GM18505 (cell line): Measurements from ENCODE around the gene HNRNPAB.
"Not testable (repeated sequence)": the region's sequence is repeated elsewhere in the genome, so short reads cannot be mapped to it uniquely, and the experiment has no call there.

ENCODE experiments used
- ATAC-seq: cut with Tn5 transposase; IDR thresholded peaks from one replicate; pipeline ENCODE4 v1.9.1; 2021; ENCODE audit not compliant: unreplicated experiment
- POLR2A ChIP-seq: IDR thresholded peaks from 4 replicates; pipeline ENCODE4 v1.6.1; 2011; ENCODE audit warnings: borderline replicate concordance; ENCODE audit not compliant: insufficient read depth, insufficient read length; ENCODE audit errors: extremely low read depth

The HNRNPAB gene

DNA sequence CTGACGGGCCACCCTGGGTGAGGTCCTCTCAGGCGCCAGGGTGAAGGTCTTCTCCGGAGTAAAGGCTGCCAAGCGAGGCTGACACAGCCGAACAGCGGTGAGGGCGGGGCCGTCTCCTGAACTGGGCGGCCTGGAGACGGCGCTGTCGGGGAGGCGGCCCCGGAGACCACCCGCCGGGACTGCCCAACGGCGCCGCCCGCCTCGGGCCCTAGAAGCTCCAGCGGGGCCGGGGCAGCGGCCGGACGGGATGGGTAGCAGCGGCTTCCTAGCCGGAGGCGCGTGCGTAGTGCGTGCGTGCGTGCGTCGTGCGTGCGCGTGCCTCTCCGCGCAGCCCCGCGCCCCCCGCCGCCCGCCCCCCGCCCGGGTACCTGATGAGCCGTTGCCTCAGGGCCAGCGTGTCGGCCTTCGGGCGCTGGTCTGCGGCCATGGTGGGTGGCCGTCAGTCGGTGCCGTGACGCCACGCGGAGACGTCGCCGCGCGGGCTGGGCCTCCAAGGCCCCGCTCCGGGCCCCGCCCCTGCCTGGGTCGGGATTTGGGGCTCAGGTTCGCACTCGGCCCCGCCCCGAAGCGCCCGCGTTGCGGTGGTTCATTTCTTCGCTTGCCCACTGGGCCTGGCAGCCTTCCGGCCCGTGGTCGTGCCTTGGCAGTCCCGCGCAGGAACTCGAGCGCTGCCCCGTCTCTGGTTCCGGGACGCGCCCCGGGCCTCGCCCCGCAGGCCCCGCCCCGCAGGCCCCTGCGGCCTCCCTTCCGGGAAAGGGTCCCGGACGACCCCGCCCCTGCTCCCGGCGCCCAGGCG is 28.0 kb downstream of the HNRNPAB start, which contains the start of gene PHYKPL:
Gene PHYKPL (minus strand): TSS at position 679 of the 796 bp plus-strand sequence. CDS start 252 bp downstream, at position 427.
- peak; percentile 75 for TF ChIP-seq POLR2A
- ATAC-seq: peak; percentile 63

DNA sequence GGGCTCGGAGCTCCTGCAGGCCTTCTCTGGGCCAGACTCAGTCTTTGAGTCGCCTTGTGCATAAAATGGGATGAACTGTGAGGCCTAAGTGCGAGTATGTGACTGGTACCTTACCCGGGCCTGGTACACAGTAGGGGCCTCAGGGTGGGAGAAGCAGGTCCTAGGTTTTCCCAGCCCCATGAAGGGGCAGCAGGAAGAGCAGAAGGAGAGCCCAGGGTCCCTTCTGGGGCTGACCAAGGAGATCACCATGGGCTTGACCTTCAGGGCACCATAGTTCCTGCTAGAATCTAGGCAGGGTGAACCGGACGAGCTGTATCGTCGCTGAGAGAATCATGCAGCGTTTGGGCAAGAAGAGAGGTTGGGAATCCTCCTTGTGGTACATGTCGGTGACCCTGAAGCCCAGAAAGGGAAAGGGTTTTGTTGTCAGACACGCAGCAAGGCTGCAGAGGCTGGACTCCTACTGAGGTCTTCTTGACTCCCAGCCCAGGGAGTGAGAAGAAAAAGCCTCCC is 28.6 kb downstream of the HNRNPAB start:
- TF ChIP-seq POLR2A: no peak
- ATAC-seq: no peak

DNA sequence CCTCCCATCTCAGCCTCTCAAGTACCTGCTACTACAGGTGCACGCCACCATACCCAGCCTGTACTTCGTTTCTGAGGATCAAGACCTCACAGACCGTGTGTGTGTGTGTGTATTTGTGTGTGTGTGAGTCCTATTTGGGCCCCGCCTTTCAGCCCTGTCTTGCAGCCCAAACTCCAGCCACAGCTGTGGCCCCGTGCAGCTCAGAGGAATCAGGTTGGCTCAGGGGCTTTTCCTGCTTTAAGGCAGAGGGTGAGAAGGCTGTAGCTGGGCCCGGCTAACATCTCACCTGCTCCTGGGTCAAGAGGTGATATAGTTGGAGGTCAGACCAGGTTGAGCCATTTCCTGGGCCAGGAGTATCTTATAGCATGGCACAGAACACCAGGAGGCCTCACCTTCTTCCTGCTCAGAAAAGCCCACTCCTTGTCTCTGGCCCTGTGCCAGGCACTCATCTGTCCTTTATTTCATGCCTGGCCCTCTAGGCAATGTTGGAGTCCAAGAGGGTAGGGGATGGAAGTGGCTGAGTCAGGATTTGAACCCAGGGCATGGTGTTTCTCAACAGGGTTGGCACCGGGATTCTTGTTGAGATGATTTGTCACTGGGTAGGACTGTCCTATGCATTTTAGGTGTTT is 29.9 kb downstream of the HNRNPAB start:
- no peak for TF ChIP-seq POLR2A
- no peak for ATAC-seq

DNA sequence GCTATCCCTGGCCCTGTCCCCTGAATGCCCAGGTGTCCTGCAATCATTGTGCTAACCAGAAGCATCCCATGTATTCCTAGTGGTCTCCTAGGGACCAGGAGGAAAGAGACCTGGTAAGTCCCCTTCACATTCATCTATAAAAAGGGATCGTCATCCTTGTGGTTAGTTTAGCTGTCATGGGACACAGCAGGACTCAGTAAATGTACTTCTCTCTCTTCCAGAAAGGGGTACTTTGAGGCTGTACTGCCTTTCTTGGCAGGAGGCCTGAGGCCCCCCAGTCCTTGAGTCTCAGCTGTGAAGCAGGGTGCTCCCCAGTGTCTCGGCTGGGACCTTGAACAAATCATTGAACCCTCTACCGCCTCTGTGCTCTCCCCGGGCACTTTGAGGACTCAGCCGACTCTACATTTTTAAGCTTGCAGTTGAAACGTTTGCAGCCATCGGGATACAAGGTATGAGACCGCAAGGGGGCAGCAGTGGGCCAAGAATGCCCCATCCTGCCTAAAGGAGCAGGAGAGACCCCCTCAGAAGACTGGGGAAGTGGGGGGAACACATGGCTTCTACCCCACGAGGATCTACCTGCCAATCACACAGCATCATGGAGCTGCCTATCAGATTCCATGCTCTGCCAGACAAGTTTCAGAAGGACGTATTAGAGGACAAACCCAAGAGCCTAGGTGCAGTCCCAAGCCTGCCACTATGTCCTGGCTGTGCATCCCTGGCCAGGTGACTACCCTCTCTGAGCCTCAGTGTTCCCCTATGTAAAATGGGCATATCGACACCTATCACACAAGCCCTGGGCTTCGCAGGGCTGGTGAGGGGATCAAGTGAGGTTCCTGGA is 30.6 kb downstream of the HNRNPAB start:
- ATAC-seq: no peak
- no peak for TF ChIP-seq POLR2A

DNA sequence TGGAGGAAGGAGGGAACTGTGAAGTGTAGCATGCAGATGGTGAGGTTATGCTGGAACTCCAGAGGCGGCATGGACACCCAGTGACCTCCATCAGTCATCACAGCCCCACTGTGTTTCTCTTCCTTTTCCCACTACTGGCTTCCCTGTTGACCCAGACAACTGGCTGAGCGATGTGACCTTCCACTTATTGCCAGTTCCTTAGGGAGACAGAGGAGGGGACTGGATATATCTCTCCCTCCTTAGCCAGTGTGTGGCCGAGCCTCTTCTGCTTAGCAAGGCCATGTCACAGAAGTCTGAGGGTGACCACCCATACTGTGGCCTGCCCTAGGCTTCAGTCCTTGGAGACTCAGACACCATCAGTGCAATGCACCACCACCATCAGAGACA is 31.2 kb downstream of the HNRNPAB start:
- no peak for ATAC-seq
- no peak for TF ChIP-seq POLR2A

DNA sequence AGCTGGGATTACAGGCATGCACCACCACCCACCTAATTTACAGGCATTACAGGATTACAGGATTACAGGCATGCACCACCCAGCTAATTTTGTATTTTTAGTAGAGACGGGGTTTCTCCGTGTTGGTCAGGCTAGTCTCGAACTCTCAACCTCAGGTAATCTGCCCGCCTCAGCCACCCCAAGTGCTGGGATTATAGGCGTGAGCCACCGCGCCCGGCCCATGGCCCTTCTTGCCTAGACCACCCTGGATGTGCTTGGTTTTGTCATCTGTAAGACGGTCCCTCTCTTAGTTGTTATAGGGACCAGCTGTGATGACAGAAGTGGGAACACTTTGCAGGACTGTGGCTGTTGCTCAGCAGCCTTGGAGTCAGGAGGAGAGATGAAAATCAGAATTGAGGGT is 31.8 kb downstream of the HNRNPAB start:
- TF ChIP-seq POLR2A: no peak
- no peak for ATAC-seq

DNA sequence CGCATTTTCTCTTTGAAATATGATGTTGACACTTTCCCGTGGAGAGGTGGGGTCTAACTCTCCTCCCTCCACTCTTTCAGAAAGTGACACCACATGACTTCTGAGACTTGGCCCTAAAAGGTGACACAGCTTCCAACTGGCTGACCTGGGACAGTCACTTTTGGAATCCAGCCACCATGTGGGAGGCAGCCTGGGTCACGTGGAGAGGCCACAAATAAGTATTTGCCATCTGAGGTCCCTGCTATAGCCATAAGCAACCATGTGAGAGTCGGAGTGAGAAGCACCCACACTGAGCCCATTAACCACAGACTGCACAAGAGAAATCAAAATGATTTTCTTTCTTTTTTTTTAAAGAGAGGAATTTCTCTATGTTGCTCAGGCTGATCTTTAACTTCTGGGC is 32.3 kb downstream of the HNRNPAB start:
- TF ChIP-seq POLR2A: no peak
- no peak for ATAC-seq

- no peak for TF ChIP-seq POLR2A
- no peak for ATAC-seq
Observed at GRCh38 chr5:178237431-178238312, 33.3 kb downstream of the HNRNPAB start.

DNA sequence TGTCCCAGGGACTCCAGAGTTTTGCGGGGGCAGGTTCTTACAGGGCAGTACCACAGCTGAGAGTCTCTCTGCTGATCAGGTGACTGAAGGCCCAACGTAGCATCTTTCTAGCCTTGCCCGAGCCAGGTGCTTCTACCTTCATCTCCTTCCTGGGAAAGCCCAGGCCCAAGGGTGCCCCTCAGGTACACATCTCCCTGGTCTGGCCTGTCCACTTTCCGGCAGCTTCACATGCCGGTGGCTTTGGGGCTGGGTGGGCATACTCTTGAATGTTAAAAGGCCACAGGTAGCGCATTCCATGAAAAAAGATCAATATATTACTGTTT is 33.9 kb downstream of the HNRNPAB start:
- no peak for ATAC-seq
- no peak for TF ChIP-seq POLR2A

- ATAC-seq: no peak
Observed at GRCh38 chr5:178238711-178239592, 34.6 kb downstream of the HNRNPAB start.

DNA sequence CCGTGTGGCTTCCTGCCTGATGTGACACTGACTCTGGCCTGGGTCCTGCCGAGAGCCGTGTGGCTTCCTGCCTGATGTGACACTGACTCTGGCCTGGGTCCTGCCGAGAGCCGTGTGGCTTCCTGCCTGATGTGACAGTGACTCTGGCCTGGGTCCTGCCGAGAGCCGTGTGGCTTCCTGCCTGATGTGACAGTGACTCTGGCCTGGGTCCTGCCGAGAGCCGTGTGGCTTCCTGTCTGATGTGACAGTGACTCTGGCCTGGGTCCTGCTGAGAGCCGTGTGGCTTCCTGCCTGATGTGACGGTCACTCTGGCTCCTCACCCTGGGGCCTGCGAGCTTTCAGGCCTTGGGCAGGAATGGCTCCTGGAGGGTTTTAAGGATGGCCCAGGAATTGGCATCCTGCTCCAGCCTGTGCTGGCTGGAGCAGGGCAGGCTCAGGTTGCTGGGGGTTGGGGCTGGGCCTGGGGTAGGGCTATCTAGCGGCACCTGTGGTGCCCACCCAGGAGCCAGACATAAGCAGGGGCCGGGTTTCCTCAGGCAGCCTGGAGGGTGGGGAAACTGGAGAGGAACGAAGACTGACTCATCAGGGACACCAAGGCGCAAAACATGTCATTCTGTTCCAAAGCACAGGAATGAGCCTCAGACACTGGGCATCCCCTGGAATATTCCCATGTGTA is 35.4 kb downstream of the HNRNPAB start:
- ATAC-seq: not testable (repeated sequence)
- TF ChIP-seq POLR2A: peak; percentile 27

More at GRCh38 chr5:178238711-178239592, 34.6 kb downstream of the HNRNPAB start:
- TF ChIP-seq POLR2A: no peak
